ENCODE results near the gene GALNT13.

The GALNT13 gene

DNA sequence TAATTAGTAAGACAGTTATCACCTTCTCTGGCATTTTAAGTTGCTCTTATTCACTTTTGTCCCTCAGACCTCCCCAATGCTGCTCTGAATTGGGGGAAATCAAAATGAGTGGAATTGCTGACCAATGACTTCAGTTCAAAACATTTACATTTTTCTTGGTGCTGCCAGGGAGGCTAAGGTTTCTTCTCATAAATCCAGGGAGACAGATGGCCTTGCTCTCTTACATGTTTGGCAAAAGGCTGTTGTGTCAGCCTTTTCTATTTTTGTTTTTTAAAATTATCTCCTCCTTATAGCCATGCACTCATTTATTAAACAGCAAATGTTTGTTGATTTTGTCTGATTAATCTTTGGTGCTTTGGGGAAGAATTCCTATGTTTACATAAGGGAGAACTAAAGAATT, 82.0 kb downstream of the GALNT13 start:
- Histone ChIP-seq H3K79me2 (ENCODE audit: low read length) (no peaks in the 10 kb centered on the region), H3K27me3 (replicated peaks; ENCODE audit: insufficient read depth, low read length) (no peaks in the 10 kb centered on the region), H3F3A (ENCODE audit: insufficient read depth, low read length) (no peaks in the 10 kb centered on the region), H3K9ac (ENCODE audit: low read length) (no peak overlapping the region), H3K9me3 (replicated peaks; ENCODE audit: insufficient read depth, low read length) (no peaks in the 10 kb centered on the region), H3K36me3 (replicated peaks; ENCODE audit: insufficient read depth, low read length) (no peaks in the 10 kb centered on the region), H4K20me1 (ENCODE audit: insufficient read depth, low read length) (no peaks in the 10 kb centered on the region), H3K27ac (ENCODE audit: low read length) (no peak overlapping the region), H3K4me2 (ENCODE audit: low read depth, low read length) (no peak overlapping the region), H3K4me1 (ENCODE audit: low read length) (no peaks in the 10 kb centered on the region), H3K4me3 (ENCODE audit: low read length) (no peak overlapping the region), H3K9me2 (replicated peaks; ENCODE audit: insufficient read depth, low read length) (no peaks in the 10 kb centered on the region), H2AFZ (ENCODE audit: low read length) (no peak overlapping the region)
- DNase-seq = no peak
- TF ChIP-seq EZH2 (optimal IDR thresholded peaks at IDR 0.05; ENCODE audit: low read depth, low read length) (no peak), EZH2phosphoT487 (IDR thresholded peaks at IDR 0.05; ENCODE audit: low read length) (no peak)
- TF ChIP-seq, protein P1, sequence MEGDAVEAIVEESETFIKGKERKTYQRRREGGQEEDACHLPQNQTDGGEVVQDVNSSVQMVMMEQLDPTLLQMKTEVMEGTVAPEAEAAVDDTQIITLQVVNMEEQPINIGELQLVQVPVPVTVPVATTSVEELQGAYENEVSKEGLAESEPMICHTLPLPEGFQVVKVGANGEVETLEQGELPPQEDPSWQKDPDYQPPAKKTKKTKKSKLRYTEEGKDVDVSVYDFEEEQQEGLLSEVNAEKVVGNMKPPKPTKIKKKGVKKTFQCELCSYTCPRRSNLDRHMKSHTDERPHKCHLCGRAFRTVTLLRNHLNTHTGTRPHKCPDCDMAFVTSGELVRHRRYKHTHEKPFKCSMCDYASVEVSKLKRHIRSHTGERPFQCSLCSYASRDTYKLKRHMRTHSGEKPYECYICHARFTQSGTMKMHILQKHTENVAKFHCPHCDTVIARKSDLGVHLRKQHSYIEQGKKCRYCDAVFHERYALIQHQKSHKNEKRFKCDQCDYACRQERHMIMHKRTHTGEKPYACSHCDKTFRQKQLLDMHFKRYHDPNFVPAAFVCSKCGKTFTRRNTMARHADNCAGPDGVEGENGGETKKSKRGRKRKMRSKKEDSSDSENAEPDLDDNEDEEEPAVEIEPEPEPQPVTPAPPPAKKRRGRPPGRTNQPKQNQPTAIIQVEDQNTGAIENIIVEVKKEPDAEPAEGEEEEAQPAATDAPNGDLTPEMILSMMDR (IDR thresholded peaks at IDR 0.05; ENCODE audit: low read length) = no peak

DNA sequence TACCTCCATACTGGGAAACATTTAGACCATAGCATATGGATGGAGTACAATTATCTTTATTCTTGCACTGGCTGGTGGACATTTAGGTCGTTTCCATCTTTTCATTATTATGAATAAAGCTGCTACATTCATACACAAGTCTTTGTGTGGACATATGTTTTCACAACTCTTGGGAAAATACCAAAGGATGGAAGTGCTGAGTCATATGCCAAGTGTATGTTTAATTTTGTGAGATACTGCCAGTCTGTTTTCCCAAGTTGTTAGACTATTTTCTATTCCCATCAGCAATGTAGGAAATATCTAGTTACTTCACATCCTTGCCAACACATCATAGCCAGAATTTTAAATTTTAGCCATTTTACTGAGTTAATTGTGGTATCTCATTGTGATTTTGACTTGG, 91.5 kb downstream of the GALNT13 start:
- no peaks in the 10 kb centered on the region for H3K79me2 ChIP-seq (ENCODE audit: low read length)
- H3K9ac ChIP-seq (ENCODE audit: low read length) = no peak overlapping the region
- no peak overlapping the region for H3K27ac ChIP-seq (ENCODE audit: low read length)
- H3K27me3 ChIP-seq (replicated peaks; ENCODE audit: insufficient read depth, low read length) = no peaks in the 10 kb centered on the region
- H3K4me2 ChIP-seq (ENCODE audit: low read depth, low read length) = no peak overlapping the region
- no peaks in the 10 kb centered on the region for H3K9me3 ChIP-seq (replicated peaks; ENCODE audit: insufficient read depth, low read length)
- no peaks in the 10 kb centered on the region for H3K36me3 ChIP-seq (replicated peaks; ENCODE audit: insufficient read depth, low read length)
- no peaks in the 10 kb centered on the region for H3K9me2 ChIP-seq (replicated peaks; ENCODE audit: insufficient read depth, low read length)
- H3F3A ChIP-seq (ENCODE audit: insufficient read depth, low read length) = no peaks in the 10 kb centered on the region
- H3K4me1 ChIP-seq (ENCODE audit: low read length) = no peaks in the 10 kb centered on the region
- H4K20me1 ChIP-seq (ENCODE audit: insufficient read depth, low read length) = no peaks in the 10 kb centered on the region
- H3K4me3 ChIP-seq (ENCODE audit: low read length) = no peak overlapping the region
- TF ChIP-seq, protein P1 (IDR thresholded peaks at IDR 0.05; ENCODE audit: low read length) = no peak
- TF ChIP-seq EZH2 (optimal IDR thresholded peaks at IDR 0.05; ENCODE audit: low read depth, low read length) (no peak), EZH2phosphoT487 (IDR thresholded peaks at IDR 0.05; ENCODE audit: low read length) (no peak)
- DNase-seq = no peak
- H2AFZ ChIP-seq (ENCODE audit: low read length) = no peak overlapping the region

DNA sequence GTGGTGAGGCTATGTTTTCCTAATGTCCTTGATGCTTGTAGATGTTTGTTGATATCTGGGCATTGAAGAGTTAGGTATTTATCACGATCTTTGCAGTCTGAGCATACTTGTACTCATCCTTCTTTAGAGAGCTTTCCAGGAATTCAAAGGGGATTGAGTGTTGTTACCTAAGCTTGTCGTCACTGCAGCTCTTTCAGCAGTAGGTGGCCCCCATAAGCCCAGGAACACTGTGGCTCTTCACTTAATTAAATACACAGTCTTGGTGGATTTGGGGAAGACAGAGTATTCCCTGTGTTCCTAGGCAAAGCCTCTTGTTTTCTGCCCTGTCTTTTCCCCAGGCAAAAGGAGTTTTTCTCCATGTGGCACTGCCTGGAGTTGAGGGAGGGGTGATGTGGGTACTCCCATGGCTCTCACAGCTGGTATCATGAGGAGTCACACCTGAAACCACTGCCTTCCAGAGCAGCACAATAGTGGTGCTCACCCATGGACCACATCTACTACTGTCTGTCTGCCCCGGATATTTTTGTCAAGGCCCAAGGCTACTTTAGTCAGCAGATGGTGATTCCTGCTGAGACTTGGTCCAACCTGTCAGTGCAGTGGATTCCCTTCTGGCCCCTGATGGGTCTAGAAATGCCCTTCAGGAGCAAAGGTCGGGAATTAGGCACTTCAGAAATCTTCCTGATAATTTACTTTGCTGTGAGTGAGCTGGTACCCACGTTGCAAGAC, 95.7 kb downstream of the GALNT13 start:
- Histone ChIP-seq H3K27me3 (replicated peaks; ENCODE audit: insufficient read depth, low read length) (no peaks in the 10 kb centered on the region), H3K4me3 (ENCODE audit: low read length) (no peak overlapping the region), H4K20me1 (ENCODE audit: insufficient read depth, low read length) (no peaks in the 10 kb centered on the region), H3K36me3 (replicated peaks; ENCODE audit: insufficient read depth, low read length) (no peaks in the 10 kb centered on the region), H3K4me2 (ENCODE audit: low read depth, low read length) (no peak overlapping the region), H3K4me1 (ENCODE audit: low read length) (no peaks in the 10 kb centered on the region), H3K27ac (ENCODE audit: low read length) (no peak overlapping the region), H3K9ac (ENCODE audit: low read length) (no peak overlapping the region), H2AFZ (ENCODE audit: low read length) (no peak overlapping the region), H3K9me3 (replicated peaks; ENCODE audit: insufficient read depth, low read length) (no peaks in the 10 kb centered on the region), H3K9me2 (replicated peaks; ENCODE audit: insufficient read depth, low read length) (no peaks in the 10 kb centered on the region), H3F3A (ENCODE audit: insufficient read depth, low read length) (no peaks in the 10 kb centered on the region), H3K79me2 (ENCODE audit: low read length) (no peaks in the 10 kb centered on the region)
- no peak for TF ChIP-seq EZH2phosphoT487 (IDR thresholded peaks at IDR 0.05; ENCODE audit: low read length)
- TF ChIP-seq EZH2 (optimal IDR thresholded peaks at IDR 0.05; ENCODE audit: low read depth, low read length) = no peak
- TF ChIP-seq, protein P1 (IDR thresholded peaks at IDR 0.05; ENCODE audit: low read length) = no peak
- DNase-seq = no peak

All from MM.1S (cell line).